Mesangial cell (primary cell): Measurements from ENCODE around the gene SEC14L6. TPM values are rescaled to one million over a fixed set of nuclear protein-coding genes. Genes with fewer than 3 reads are reported as not detected.

ENCODE experiments used
- total RNA-seq: library from RNA; depleted of rRNA; stranded (reverse); fragments of >200 nt; gene quantifications from 2 replicates; pipeline ENCODE4 v1.2.3, GENCODE V29; 2015

The SEC14L6 gene
- total RNA-seq, result 4.7 and 8.1 TPM in 2 replicates

DNA sequence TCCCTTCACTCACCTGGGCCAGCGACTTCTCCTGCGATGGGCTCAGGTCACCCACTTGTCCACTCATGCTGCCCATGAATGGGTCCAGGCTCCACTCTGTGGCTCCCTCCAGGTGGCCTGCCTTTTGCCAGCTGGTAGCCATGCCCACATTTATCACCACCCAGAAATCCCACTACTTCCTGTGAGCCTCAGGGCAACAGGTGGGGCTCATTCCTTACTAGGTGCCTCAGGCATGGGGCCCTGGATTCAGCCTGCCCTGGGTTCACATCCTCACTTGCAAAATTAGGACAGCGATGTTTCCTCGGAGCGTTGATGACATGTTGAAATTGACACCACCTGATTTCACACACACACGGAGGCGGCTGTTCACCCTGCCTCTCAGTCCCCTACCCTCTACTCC is at the start of gene SEC14L6:
TSS of gene SEC14L6 (minus strand) at position 126 of the 400 bp plus-strand sequence. CDS start at position 67, 59 bp downstream.

GRCh38 chr22:30591588-30592359 is 45.2 kb upstream of the SEC14L6 start, which contains the start of gene PES1:
Gene PES1, minus strand, starts transcription at chr22:30591910. Its CDS starts 77 bp downstream, at chr22:30591833.

DNA sequence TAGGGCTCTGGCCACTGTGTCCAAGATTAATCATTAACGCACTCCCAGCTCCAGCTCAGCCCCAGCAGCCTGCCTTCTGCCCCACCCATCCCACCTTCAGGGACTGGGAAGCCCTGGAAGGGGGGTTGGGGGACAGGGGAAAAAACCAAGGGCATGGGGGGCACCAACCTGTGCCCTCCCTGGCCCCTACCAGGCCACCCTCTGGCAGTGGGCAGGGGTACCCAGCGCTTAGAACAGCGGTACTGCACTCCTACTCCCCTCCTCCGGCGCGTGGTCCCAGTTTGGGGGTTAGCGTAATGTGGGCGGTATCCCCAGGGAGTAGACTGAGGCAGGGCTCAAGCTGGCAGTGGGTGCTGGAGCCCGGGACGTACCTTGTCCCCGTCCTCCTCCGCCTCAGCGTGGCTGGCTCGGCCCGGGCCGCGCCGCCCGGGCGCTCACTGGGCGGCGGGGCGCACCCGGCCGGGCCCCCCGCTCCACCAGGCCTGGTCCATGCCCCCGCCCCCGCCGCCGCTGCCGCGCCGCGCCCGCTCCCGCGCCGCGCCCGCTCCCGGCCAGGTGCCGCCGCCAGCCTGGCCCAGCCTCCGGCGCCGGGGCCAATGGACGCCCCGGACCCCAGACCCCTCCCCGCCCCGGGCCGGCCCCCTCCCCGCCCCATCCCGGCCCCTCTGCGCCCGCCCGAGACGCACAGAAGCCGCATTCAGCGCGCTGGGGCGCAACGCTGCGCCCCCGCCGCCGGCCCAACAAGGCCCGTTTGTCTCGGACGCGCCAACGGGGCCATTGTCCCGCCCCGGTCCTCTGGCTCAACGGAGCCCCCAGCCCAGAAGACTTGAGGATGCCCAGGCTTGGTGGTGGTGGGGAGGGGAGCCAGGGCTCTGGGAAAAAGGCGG is 27.8 kb upstream of the SEC14L6 start, which contains the start of gene GAL3ST1:
TSS of gene GAL3ST1 (minus strand) at position 571 of the 887 bp plus-strand sequence. CDS start 17,273 bp downstream, outside the sequence.

Other genes with a start within 250 kb of the SEC14L6 start
- 15.8 and 16.6 TPM in 2 replicates for gene TBC1D10A, start 219.8 kb downstream of the SEC14L6 start, total RNA-seq
- 49.6 and 50.7 TPM in 2 replicates for gene SF3A1, start 189.8 kb downstream of the SEC14L6 start, total RNA-seq
- 4.6 and 7.0 TPM in 2 replicates for gene CCDC157, start 189.7 kb downstream of the SEC14L6 start, total RNA-seq
- 17.3 and 25.2 TPM in 2 replicates for gene RNF215, start 159.3 kb downstream of the SEC14L6 start, total RNA-seq
- gene SEC14L2, start 149.7 kb downstream of the SEC14L6 start, total RNA-seq, result 28.3 and 30.3 TPM in 2 replicates
- 15.5 and 75.1 TPM in 2 replicates for gene MTFP1, start 121.0 kb downstream of the SEC14L6 start, total RNA-seq
- gene SEC14L3, start 74.7 kb downstream of the SEC14L6 start, total RNA-seq, result not detected in 2 replicates
- not detected in 2 replicates for gene SEC14L4, start 41.0 kb downstream of the SEC14L6 start, total RNA-seq
- 5.7 and 22.3 TPM in 2 replicates for gene GAL3ST1, start 27.9 kb upstream of the SEC14L6 start, total RNA-seq
- gene PES1, start 45.2 kb upstream of the SEC14L6 start, total RNA-seq, result 55.5 and 80.2 TPM in 2 replicates
- 9.1 and 80.5 TPM in 2 replicates for gene TCN2, start 60.4 kb upstream of the SEC14L6 start, total RNA-seq
- gene SLC35E4, start 89.0 kb upstream of the SEC14L6 start, total RNA-seq, result 12.2 and 14.8 TPM in 2 replicates
- 5.9 and 9.0 TPM in 2 replicates for gene DUSP18, start 121.1 kb upstream of the SEC14L6 start, total RNA-seq
- gene OSBP2, start 148.1 kb upstream of the SEC14L6 start, total RNA-seq, result 2.0 and 4.8 TPM in 2 replicates